ENCODE results near the gene RFX3.

DNA sequence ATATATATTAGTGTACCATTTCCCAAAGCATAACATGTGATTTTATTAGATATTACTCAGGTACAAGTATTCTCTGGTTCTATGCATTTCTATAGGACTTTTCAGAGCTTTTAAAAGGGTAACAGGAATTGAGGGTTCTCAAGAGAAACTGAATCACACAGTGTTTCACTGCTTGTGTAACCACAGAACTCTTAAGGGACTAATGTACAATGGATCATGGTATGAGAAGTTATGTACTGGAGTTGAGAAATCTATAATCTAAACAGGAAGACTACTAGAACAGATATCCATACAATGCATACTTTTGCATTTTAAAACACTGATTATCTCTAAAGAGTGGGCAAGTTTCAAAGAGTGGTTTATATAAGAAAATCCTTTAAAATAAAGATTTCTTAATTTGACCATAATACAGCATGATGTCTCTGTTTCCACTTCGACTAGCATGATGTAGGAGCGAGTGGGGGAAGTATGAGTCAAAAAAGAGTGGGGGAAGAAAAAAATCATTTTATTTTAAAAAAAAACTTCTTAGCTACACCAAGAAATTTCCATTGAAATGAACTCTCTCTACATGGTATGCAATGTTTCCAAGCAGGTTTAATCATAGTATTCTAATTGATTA, 183.5 kb downstream of the RFX3 start:
- TF ChIP-seq, protein P1, sequence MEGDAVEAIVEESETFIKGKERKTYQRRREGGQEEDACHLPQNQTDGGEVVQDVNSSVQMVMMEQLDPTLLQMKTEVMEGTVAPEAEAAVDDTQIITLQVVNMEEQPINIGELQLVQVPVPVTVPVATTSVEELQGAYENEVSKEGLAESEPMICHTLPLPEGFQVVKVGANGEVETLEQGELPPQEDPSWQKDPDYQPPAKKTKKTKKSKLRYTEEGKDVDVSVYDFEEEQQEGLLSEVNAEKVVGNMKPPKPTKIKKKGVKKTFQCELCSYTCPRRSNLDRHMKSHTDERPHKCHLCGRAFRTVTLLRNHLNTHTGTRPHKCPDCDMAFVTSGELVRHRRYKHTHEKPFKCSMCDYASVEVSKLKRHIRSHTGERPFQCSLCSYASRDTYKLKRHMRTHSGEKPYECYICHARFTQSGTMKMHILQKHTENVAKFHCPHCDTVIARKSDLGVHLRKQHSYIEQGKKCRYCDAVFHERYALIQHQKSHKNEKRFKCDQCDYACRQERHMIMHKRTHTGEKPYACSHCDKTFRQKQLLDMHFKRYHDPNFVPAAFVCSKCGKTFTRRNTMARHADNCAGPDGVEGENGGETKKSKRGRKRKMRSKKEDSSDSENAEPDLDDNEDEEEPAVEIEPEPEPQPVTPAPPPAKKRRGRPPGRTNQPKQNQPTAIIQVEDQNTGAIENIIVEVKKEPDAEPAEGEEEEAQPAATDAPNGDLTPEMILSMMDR (IDR thresholded peaks at IDR 0.05; ENCODE audit: insufficient read depth, low read length, poor library complexity, severe bottlenecking): no peak
- no peak for TF ChIP-seq EZH2phosphoT487 (conservative IDR thresholded peaks at IDR 0.05; ENCODE audit: low read length)

Data from SU-DHL-6 (cell line).